ENCODE data around the gene ANK3.

GRCh38 chr10:60320666-60321065 lies 69.0 kb downstream of the ANK3 start:
- TF ChIP-seq, protein P1, sequence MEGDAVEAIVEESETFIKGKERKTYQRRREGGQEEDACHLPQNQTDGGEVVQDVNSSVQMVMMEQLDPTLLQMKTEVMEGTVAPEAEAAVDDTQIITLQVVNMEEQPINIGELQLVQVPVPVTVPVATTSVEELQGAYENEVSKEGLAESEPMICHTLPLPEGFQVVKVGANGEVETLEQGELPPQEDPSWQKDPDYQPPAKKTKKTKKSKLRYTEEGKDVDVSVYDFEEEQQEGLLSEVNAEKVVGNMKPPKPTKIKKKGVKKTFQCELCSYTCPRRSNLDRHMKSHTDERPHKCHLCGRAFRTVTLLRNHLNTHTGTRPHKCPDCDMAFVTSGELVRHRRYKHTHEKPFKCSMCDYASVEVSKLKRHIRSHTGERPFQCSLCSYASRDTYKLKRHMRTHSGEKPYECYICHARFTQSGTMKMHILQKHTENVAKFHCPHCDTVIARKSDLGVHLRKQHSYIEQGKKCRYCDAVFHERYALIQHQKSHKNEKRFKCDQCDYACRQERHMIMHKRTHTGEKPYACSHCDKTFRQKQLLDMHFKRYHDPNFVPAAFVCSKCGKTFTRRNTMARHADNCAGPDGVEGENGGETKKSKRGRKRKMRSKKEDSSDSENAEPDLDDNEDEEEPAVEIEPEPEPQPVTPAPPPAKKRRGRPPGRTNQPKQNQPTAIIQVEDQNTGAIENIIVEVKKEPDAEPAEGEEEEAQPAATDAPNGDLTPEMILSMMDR (IDR thresholded peaks at IDR 0.05): no peak
- TF ChIP-seq POLR2A (IDR thresholded peaks at IDR 0.05) (no peak), POLR2AphosphoS5 (IDR thresholded peaks at IDR 0.05) (no peak)
